Nephron progenitor cell (in vitro differentiated cells): Measurements from ENCODE around the gene RABL6.

Source experiments
- DNase-seq: peaks from one replicate; pipeline ENCODE4 v3.0.0; 2021
- H3K27ac Mint-ChIP-seq: 2 replicates; pipeline ENCODE4 v1.8.0; 2021; ENCODE audit warnings: mild to moderate bottlenecking, moderate library complexity, mixed read lengths
- H3K27me3 Mint-ChIP-seq: 2 replicates; pipeline ENCODE4 v1.8.0; 2021; ENCODE audit warnings: mild to moderate bottlenecking, low read depth, mixed read lengths; ENCODE audit not compliant: poor library complexity
- H3K36me3 Mint-ChIP-seq: 2 replicates; pipeline ENCODE4 v1.8.0; 2021; ENCODE audit warnings: low read depth, mixed read lengths
- H3K4me1 Mint-ChIP-seq: 2 replicates; pipeline ENCODE4 v1.8.0; 2021; ENCODE audit warnings: mixed read lengths
- H3K4me3 Mint-ChIP-seq: 2 replicates; pipeline ENCODE4 v1.8.0; 2021; ENCODE audit warnings: mild to moderate bottlenecking, moderate library complexity, mixed read lengths
- H3K9me3 Mint-ChIP-seq: 2 replicates; pipeline ENCODE4 v1.8.0; 2021; ENCODE audit warnings: mild to moderate bottlenecking, moderate library complexity, mixed read lengths
- TF ChIP-seq, protein P1 (sequence below): fragments of 200-600 bp; sonication (generic); IDR thresholded peaks from 2 replicates; pipeline ENCODE4 v1.5.0; 2021; ENCODE audit warnings: antibody characterized with exemption

The RABL6 gene

DNA sequence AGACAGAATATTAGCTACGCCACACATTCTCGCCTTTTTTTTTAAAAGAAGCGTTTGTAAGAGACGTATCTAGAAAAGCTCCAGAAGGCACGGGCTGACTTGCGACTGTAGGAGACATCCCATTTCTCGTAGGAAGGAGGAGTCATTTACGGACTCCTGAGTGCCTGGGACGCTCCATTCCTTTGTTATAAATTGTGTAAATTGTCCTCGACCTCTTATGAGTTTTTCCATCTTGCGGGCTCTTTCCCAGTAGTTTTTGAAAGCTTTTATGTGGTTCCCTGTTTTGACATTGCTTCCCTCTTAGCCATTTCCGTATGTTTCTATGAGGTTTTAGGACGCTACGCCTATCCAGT is 1.0 kb downstream of the RABL6 start:
- Mint-ChIP-seq H3K9me3 (no peaks in the 10 kb centered on the region), H3K27ac (peak overlapping the region; percentile 68), H3K4me1 (peaks cover 47% of the 10 kb centered on the region), H3K27me3 (peaks cover 3% of the 10 kb centered on the region), H3K36me3 (peaks cover 38% of the 10 kb centered on the region), H3K4me3 (peak overlapping the region; percentile 88)
- TF ChIP-seq, protein P1, sequence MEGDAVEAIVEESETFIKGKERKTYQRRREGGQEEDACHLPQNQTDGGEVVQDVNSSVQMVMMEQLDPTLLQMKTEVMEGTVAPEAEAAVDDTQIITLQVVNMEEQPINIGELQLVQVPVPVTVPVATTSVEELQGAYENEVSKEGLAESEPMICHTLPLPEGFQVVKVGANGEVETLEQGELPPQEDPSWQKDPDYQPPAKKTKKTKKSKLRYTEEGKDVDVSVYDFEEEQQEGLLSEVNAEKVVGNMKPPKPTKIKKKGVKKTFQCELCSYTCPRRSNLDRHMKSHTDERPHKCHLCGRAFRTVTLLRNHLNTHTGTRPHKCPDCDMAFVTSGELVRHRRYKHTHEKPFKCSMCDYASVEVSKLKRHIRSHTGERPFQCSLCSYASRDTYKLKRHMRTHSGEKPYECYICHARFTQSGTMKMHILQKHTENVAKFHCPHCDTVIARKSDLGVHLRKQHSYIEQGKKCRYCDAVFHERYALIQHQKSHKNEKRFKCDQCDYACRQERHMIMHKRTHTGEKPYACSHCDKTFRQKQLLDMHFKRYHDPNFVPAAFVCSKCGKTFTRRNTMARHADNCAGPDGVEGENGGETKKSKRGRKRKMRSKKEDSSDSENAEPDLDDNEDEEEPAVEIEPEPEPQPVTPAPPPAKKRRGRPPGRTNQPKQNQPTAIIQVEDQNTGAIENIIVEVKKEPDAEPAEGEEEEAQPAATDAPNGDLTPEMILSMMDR = no peak
- DNase-seq = no peak

DNA sequence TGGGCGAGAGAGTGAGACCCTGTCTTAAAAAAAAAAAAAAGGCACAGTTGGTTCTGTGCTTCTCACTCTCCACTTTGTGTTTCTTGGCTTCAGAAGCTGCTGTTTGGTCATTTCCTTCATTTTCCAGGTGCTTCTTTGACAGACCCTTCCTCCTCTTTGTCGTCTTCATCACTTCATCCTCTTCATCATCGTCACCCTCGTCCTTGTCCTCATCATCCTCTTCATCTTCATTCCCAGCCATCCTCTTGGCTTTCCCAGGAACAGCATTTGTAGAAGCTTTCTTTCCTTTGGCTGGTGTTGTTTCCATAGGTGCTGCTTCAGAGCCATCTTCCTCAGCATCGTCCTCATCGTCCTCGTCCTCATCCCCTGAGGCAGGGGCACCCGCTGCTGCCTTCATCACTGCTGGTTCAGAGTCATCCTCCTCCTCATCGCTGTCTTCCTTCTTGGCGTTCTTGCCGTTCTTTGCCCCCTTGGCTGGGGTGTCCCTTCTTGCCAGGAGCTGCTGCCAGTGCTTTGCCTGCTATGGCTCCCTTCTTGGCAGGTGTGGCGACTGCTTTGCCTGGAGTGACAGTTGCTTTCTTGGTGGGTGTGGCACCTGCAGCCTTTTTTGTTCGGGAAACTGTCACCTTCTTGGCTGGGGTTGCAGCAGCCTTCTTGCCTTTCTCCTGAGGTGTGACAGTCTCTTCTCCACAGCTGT is 7.1 kb downstream of the RABL6 start:
- no peak for DNase-seq
- Mint-ChIP-seq H3K9me3 (peaks cover 7% of the 10 kb centered on the region), H3K4me3 (no peak overlapping the region), H3K36me3 (peaks cover 76% of the 10 kb centered on the region), H3K27me3 (peaks cover 17% of the 10 kb centered on the region), H3K27ac (peak overlapping the region; percentile 76), H3K4me1 (peaks cover 26% of the 10 kb centered on the region)
- TF ChIP-seq, protein P1 = no peak

DNA sequence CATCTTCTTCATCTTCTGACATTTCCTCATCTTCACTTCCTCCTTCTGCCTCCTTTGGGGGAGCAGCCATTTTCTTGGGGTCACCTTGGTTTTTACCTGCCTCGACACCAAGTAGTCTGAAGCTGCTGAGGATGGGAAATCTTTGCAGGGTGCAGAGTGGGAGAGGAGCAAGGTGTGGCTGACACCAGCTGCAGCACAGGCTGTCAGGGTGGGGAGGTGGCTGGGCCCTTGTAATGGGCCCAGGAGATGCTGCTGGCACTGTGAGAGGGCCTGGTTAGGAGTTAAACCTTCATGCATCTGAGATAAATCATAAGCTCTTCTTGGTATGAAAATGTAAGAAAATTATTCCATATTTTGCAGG is 7.7 kb downstream of the RABL6 start:
- Mint-ChIP-seq H3K27ac (no peak overlapping the region), H3K9me3 (peaks cover 7% of the 10 kb centered on the region), H3K36me3 (peaks cover 71% of the 10 kb centered on the region), H3K4me1 (peaks cover 22% of the 10 kb centered on the region), H3K27me3 (peaks cover 22% of the 10 kb centered on the region), H3K4me3 (no peak overlapping the region)
- no peak for DNase-seq
- TF ChIP-seq, protein P1 = no peak

DNA sequence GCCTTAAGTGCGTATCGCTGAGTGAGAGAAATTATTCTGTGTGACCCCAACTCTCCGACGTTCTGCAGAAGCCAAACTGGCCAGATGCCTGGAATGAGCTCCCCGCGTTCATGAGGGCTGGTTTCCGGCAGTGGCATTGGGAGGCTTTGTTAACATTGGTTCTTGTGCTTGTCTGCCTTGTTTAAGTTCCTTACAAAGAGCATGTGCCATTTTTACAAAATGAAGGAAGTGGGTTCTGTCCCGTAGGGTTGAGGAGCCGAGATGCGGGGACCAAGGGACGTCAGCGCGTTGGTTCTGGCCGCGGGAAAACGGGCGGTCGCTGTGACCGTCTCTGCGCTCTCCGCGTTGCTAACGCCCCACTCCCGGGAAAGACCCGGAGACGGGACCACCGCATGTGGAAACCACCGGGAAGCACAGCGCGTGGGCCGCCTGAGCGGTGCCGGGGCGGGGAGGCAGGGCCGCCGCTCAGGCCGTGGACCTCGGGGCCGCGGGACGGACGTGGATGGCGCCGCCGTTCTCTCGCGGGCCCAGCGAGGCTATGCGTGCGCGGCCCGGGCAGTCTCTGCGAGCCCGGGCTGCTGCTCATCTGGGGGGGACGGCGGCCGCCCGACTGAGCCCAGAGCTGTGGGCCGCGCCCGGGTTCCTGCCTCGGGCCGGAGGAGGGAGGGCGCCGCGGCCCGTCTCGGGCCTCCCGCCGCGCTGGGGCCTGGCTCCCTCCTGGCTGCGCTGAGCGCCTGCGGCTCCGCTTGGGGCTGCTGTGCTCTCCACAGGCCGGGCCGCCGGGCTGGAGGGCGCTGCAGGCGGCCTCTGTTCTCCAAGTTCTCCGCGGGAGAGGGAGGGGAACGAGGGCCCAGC is 13.4 kb downstream of the RABL6 start:
- H3K4me3 Mint-ChIP-seq = peak overlapping the region; percentile 81

DNA sequence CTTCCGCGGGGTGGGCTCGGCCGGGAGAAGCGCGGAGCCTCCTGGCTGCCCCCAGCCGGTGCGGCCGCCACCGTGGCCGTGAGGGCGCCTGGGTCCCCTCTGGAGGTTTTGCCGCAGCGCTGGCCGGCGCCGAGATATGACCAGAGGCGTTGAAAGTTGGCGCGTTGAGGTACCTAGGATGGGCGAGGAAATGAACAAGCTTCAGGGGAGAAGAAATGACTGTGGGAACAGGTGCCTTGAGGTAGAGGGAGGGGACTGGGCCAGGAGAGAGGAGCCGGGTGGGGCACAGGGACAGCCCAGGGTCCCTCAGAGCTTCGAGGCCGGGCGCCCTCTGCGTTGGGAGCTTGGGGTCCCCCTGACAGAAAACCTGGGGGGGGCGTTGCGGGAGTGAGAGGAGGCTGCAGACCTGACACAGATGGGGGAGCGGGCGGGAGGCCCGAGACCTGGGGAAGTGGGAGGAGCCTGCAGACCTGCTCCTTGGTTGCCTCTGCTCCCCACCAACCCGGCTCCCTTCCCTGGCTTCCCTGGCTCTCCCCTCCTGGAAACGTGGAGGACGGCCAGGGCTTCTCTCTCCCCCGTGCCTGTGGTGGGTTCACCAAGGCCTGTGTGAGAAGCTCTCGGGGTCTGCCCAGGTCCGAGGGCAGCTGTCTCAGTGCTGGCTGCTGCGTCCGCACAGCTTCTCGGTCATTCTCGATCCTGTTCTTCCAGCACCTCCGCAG is 14.2 kb downstream of the RABL6 start:
- H3K36me3 Mint-ChIP-seq = peaks cover 41% of the 10 kb centered on the region
- DNase-seq = no peak
- H3K27me3 Mint-ChIP-seq = peaks cover 27% of the 10 kb centered on the region
- no peak overlapping the region for H3K4me3 Mint-ChIP-seq
- peaks cover 4% of the 10 kb centered on the region for H3K9me3 Mint-ChIP-seq
- H3K27ac Mint-ChIP-seq = no peak overlapping the region
- TF ChIP-seq, protein P1 = no peak
- H3K4me1 Mint-ChIP-seq = peaks cover 28% of the 10 kb centered on the region

More for the DNA sequence above, 13.4 kb downstream of the RABL6 start:
- peak; percentile 58 for DNase-seq
- Mint-ChIP-seq H3K27me3 (peaks cover 27% of the 10 kb centered on the region), H3K27ac (no peak overlapping the region), H3K4me1 (peaks cover 28% of the 10 kb centered on the region), H3K9me3 (peaks cover 7% of the 10 kb centered on the region), H3K36me3 (peaks cover 48% of the 10 kb centered on the region)
- TF ChIP-seq, protein P1 = no peak
